NCI-H2107 treated with DMSO at 0.1 percent for 48 hours (cell line): ENCODE data around the gene TANGO2.
"Not testable (repeated sequence)": the region's sequence is repeated elsewhere in the genome, so short reads cannot be mapped to it uniquely, and the experiment has no call there.

Experiments
- DNase-seq: peaks from one replicate; lab custom pipeline; 2025; ENCODE audit not compliant: unreplicated experiment; lab: John Stamatoyannopoulos, UW

Gene TANGO2

GRCh38 chr22:20060700-20061480 lies 40.0 kb downstream of the TANGO2 start:
- no peak for DNase-seq

GRCh38 chr22:20061481-20061861 lies 40.6 kb downstream of the TANGO2 start:
- no peak for DNase-seq

DNA sequence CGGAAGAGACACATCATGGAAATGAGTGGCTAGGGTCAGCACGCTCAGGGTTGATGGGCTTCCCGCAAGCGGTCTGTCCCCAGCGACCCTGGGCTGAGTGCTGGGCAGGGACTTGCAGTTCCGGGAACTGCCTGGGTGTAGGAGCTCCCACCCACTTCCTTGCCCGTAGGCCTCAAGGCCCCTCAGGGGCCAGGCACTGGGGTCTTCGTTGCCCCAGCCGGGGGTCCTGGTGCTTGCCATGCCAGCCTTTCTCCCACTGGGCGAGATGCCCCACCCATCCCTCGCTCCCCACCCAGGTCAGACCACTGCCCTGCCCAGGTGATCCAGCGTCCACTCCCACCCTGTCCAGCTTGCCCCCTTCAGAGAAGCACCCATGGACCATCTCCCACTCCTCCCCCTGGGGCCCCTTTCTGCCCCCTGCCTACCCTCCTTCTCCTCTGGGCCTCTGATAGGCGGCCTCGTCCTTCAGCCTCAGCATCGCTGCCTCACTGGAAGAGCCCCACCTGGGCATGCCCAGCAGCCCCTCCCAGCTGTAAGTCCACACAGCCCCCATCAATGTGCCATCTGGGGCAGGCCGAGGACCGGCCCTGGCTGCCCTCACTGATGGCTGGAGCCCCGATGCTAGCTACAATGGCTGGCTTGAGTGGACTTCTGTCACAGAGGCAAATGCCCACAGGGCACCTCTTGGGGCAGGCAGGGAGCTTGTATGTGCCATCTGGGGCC lies 41.3 kb downstream of the TANGO2 start:
- DNase-seq, result no peak

DNA sequence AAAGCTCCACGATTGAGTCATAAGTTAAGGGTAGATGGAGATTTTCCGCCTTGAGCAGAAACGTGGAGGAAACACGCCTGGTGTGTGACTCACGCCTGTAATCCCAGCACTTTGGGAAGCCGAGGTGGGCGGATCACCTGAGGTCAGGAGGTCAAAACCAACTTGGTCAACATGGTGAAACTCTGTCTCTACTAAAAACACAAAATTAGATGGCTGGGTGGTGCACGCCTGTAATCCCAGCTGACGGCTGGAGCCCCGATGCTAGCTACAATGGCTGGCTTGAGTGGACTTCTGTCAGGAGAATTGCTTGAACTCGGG lies 41.8 kb downstream of the TANGO2 start:
- no peak for DNase-seq

DNA sequence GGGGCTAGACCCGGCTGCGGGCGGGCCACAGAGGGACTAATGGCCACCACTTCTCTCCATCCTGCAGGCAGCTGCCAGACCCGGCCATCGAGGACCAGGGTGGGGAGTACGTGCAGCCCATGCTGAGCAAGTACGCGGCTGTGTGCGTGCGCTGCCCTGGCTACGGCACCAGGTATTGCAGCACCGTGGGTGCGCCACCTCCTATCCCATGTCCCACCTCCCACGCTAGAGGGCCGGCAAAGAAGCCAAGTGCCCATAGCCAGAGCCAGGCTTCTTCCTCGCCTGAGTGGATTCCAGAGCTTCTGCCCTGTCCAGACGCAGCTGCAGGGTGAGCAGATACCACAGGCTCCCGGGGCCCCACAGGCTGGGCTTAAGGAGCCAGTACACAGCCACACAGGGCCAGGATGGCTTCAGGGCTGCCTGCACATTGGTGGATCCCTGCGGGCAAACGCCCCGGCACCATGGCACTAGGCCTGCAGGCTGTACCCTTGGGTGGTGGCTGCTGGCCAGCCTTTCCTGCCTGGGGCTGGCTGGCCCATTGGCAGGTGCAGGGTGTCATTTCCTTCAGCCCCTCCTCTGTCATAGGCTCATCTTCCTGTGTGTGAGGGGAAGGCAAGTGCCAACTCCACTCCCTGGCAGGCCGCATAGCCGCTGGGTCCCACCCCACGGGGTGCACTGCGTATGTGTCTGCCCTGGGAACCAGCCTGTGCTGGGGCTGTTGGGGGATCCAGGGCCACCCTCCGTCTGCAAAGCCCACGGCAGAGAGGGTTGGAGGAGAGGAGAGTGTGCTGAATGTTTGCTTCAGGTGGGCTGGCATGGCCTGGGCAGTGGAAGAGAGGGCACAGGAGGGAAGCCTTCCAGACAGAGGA lies 42.6 kb downstream of the TANGO2 start:
- DNase-seq, result no peak

GRCh38 chr22:20064140-20064480 lies 43.2 kb downstream of the TANGO2 start:
- DNase-seq, result no peak

GRCh38 chr22:20064545-20065262 lies 43.8 kb downstream of the TANGO2 start:
- no peak for DNase-seq

GRCh38 chr22:20065896-20066616 lies 45.1 kb downstream of the TANGO2 start:
- no peak for DNase-seq

DNA sequence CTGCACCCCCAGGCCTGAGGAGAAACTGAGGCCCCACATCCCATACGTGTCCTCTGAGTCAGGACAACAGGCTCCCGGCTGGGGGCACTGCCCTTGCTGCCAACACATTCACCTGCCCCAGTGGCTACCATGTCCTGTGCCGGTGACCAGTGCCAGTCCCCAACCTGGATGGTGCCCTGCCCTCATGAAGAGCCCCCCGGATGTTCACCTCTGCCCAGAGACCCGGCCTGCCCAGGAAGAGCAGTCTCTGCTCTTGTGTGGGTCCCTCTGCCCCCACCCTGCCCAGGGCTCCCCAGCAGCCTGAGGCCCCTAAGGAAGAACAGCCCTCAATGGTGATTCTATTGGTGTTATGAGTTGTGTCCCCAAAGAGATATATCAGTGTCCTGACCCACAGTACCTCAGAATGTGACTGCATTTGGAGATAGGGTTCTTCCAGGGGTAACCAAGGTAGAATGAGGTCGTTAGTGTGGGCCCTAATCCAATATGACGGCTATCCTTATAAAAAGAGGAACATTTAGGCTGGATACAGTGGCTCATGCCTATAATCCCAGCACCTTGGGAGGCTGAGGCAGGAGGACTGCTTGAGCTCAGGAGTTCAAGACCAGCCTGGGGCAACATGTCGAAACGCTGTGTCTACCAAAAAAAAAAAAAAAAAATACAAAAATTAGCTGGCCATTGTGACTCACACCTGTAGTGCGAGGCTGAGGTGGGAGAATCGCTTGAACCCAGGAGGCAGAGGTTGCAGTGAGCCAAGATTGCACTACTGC lies 45.9 kb downstream of the TANGO2 start:
- DNase-seq, result no peak

DNA sequence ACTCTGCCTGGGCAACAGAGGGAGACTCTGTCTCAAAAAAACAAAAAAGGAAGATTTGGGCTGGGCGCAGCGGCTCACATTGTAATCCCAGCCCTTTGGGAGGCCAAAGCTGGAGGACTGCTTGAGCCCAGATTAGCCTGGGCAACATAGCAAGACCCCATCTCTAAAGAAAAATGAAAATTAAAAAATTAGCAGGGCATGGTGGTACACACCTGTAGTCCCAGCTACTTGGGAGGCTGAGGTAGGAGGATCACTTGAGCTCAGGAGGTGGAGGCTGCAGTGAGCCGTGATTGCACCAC lies 46.4 kb downstream of the TANGO2 start:
- DNase-seq, result not testable (repeated sequence)

DNA sequence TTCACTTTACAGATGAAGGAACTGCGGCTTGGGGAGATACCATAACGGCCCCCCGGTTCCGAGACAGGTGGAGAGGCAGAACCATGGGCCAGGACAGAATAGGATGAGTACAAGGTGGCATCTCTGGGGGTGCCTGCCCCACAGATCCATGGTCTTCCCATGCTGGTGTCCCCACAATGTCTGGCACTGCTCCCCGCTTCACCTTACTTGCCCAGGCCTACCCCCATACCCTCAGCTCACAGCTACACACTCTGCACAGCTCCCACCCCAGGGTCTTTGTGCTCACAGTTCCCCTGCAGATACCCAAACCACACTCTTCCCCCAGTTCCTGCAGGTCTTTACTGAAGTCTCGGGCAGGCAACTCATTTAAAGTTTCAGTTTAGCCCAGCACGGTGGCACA lies 47.7 kb downstream of the TANGO2 start:
- no peak for DNase-seq

DNA sequence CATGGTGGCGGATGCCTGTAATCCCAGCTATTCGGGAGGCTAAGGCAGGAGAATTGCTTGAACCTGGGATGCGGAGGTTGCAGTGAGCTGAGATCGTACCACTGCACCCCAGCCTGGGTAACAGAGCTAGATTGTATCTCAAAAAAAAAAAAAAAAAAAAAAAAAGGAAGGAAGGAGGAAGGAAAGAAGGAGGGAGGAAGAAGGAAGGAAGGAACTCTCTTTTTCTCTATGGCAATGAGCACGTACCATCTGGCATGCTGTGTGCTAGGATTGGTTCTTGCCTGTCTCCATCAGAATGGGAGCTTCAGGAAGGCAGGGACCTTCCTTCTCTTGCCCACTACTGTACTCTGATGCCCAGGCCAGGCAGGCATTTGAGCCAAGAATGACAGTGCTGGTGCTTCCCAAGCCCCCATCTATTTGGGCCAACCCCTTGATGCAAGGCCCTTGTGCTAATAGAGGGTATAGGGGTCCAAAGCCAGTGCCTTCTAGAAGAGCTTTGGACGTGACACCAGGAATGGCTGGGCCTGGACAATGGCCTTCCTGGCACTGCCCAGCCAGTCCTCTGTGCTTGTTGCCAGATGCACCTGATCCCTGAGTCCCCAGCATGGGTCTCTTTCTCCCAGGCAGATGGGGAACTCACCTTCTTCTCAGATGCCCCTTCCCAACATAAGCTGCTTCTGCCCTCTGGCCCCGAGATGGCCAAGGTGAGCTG lies 48.6 kb downstream of the TANGO2 start:
- DNase-seq, result no peak

DNA sequence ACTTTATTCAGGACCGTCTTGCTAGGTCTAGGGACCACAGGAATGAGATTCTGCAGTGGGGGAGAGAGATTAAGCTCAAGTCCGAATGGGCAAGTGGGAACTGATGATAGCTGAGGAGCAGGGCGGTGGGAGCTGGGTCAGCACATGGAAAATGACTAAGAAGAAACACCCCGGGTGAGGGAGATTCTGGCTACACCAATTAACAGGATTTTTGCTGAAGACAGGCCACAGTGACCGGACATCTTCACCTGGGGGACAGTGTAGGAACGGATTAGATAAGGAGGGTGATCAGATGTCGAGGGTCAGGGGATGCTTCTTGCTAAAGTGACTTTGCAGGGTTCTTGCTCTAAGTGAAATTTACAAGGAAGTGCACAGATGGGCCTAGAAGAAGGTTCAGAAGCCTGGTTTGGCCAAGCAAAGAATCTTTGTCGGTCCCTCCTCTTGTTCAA lies 50.6 kb downstream of the TANGO2 start:
- DNase-seq, result no peak

DNA sequence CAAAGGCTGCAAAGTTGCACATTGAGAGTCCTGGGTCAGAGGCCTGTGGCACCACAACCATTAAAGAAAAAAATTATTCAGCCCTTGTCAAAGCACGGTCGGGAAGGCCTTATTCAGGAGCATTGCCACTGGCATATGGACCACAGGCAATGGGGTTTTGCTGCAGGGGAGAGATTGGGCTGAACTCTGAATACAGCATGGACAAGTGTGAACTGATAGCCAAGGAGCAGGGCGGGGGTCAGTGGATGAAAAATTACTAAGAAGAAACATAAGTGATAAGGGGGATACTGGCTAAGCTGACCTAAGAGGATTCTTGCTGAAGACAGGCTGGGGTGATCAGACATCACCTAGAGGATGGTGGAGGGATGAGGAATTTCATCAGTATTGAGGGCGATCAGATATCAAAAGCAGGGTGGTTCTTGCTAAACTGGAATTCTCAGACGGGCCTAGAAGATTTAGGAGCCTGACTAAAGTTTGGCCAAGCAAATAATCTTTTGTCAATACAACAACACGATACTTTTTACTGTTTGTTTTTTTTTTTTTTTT lies 55.8 kb downstream of the TANGO2 start:
- no peak for DNase-seq

- DNase-seq, result peak; percentile 67
Measured at GRCh38 chr22:20079745-20080444, 59.0 kb downstream of the TANGO2 start, which contains the start of gene DGCR8. Gene DGCR8 (plus strand): TSS chr22:20080241. CDS start chr22:20085964, 5,723 bp downstream.

DNA sequence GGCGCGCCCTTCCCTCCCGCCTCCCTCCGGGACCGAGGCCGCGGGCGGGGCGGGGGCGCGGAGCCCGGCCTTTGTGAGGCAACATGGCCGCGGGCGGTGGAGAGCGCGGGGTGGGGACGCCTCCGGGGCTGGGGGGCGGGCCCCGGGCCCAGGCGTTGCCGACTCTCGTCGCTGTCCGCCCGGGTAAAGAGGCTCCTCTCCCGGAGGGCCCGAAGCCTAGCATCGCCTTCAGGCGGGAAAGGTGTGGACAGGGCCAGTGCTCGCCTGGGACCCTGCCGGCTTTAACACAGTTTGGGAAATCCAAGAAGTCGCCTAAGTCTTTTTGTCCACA lies 59.5 kb downstream of the TANGO2 start:
- DNase-seq, result no peak

DNA sequence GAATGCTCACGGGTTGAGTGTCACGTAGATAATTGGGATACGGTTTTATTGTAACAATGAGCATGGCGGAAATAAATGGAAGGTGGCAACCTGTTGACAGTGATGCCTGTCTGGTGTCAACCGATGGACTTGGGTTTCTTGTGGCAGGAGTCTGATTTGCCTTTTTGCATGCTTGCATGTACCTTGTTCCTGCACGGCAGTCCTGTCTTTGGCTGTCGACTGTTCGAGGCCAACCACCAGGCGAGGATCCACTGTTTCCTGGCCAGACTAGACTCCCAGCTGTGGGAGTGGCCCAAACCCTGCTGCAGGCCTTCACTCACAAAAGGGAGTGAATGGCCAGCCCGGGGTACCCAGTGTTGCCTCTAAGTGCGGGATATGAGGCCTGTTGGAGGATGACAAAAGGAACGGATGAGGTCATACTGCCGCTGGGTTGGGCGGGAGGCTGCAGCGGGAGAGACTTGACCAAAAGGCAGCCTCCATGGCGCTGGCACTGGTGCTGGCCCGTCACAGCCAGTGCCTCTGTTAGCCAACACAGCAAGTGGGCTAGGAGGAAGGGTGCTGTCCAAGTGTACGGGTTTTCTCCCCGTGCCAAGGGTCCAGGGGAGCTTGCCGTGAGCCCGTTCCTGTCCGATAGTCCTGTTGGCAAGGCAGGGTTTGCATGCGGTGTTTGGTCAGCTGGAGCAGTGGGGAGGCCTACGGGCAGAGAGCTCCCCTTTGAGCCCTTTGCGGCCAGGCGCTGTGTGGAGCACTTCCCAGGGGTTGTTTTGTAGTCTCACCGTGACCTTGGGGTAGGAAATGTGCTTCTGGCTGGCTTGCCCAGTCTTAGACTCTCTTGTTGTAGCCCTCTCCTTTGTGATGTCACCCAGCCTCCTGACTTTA lies 60.1 kb downstream of the TANGO2 start:
- DNase-seq, result no peak
